HG02840 (cell line): ENCODE results near the gene KRTAP6-3.

Source experiments
- ATAC-seq: cut with Tn5 transposase; IDR thresholded peaks from one replicate; pipeline ENCODE4 v1.9.1; 2021; ENCODE audit warnings: mild to moderate bottlenecking, moderate library complexity, moderate number of reproducible peaks; ENCODE audit not compliant: unreplicated experiment, low FRiP score

KRTAP6-3 gene, protein sequence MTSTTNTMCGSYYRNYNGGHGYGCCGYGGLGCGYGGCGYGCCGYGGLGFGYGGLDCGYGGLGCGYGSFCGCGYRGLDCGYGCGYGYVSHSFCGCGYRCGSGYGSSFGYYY

DNA sequence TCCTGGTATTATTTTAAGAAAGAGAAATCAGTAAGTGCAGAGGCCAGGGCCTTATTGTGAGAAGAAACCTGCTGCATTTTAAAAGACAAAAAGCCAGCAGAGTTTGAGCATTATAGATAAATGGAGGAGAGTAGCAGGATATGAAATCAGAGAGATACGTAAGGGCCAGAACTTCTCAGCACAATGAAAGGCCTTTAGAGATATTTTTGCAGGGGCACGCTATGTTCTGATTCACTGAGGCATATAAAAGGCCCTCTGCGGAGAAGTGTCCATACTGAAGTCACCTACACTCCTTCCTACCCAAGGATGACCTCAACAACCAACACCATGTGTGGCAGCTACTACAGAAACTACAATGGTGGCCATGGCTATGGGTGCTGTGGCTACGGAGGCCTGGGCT lies at the start of gene KRTAP6-3:
Gene KRTAP6-3 (plus strand): TSS at position 301 of the 400 bp plus-strand sequence. CDS start 6 bp downstream, at position 307.
- no peak for ATAC-seq

DNA sequence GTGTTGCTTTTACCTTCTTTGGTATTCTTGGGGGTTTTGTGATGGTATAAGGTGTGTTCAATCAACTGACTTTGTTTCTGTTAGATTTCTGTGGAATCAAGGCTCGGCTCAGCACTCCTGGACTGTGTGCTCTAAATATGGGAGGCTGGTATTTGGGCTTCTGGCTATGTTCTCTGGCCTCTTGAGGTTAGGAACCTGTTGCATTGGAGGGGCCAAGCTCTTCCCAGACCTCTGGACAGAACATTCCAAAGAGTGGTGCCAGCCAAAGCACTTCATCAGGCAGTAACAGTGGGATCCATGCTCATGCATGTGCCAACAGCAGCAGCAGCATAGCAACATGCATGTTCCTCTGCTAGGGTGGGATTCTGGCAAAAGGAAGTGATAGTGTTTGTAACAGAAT lies 39.5 kb upstream of the KRTAP6-3 start:
- ATAC-seq, result no peak

DNA sequence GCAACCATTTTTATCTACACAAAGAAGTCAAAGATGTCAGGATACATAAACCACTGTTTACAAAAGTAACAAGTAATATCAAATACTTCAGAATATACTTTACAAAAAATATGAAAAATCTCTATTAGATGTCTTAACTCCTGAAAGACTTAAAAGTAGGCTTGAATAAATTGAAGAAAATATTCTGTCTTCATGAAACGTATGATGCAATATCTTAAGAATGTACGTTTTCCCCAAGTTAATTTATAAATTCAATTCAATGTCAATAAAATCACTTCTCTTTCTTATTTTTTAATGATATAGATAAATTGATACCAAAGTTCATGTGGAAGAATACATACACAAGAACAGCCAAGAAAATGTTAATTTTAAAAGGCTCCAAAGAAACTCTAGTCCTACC lies 37.1 kb upstream of the KRTAP6-3 start:
- ATAC-seq, result no peak

DNA sequence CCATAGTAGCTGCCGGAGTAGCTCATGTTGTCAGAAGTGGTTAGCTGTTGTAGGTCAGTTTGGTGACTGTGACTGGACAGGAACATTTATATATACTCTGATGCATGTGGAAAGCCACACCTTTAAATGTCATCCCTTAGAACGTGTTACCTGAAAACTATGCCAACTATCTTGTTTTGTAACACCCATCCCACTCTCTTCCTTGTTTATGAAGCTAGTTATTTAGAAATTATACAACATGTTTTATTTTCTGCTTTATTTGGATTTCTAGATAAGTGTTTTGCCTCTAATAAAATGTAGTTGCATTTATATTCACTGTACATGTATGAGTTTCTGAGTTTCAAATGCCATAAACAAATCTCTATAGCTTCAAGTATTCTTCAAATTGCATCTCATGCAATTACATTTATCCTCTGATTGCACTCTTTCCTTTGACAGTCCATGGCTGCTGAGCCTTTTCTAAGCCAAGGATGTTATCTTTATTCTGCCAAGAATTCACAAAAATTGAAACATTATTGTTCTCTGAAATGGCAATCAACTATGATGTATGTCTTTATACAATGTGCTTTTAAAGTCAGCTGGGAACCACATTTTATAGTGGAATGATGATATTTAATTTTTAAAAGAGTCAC lies 30.9 kb upstream of the KRTAP6-3 start, which contains the start of gene KRTAP19-7:
Gene KRTAP19-7 (minus strand): TSS at position 51 of the 632 bp plus-strand sequence. CDS start 25 bp downstream, at position 26.
- no peak for ATAC-seq

DNA sequence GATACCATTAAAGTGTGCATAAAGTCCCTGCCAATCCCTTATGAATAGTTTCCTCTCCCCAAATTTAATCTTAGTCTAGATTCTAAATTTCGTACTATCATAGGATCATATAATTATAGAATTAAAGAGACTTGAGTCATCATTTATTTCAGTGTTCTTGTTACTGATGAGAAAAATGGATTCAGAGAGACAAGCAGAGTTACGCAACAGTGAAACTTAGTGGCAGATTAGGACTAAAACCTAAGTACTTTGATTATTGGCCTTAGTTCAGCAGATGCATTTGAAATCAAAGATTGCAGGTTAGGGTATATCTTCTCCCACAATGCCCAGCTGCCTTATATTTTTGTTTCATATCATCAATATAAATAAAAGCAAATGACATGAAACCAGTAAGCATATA lies 30.3 kb upstream of the KRTAP6-3 start:
- no peak for ATAC-seq

DNA sequence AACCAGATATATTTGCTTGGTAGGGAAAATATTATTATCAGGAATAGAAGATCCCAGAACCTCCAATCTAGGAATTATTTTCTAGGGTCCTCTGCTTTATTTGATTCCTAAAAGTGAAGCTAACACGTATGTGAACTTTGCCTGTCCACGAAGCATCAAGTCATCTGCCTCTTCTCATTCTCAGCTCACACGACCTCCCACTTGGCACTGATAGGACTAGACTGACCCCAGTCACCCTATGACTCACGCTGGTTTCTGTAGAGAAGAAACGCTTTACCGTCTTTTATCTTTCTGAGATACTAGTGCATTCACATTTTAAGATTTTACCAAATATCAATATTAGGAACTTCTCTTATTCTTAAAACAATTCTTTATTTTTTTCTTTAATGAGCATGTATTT lies 29.2 kb upstream of the KRTAP6-3 start:
- no peak for ATAC-seq

DNA sequence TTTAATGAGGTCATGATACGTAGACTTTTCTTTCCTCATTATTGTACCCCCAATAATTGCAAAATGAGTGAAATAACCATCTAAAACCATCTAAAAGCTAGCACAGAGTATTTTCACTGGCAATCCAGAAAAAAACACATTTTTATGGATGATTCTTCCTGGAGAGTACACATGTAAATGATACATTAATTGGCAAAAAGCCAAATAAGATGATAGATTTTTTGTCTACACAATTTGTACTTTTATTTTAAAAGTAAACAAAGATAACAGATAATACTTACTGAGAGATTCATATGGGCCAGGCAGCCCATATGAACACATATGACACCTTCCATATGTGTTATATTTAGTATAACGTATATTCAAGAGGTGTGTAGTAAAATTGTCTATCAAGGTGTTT lies 28.6 kb upstream of the KRTAP6-3 start:
- ATAC-seq, result no peak

DNA sequence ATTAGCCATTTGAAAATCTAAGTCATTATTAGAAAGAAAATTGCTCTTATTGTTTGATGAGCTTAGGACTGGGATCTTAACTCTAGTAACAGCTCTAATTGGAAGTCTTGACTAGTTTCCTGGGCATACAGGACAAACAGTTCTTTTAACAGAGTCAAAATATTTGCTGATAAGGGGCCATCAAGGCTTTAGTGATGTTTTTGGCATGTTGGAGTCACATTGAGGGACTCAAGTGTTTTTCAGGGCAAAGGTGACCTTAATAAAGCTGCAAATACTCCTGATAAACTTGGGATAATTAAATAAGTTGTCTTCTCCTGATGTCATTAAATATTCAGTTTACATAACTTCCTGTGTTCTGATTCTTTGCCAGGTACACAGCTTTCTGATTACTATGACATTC lies 24.6 kb upstream of the KRTAP6-3 start:
- ATAC-seq, result no peak

DNA sequence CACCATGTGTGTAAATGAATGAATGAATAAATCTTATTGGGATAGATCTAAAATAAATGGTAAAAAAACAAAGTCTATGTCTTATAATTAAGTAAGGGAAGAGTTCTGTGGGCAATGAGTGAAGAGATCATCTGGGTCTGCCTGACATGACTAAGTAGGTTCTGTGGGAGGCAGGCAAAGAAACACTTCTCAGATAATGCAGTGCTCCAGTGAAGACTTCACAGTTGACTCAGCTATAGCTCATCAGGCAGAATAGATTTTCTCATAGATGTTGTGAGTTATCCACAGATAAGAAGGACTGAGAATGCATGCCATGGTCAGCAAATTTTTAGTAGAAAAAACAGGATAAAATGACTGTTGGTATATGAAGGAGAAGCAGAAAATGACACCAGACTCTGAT lies 14.5 kb upstream of the KRTAP6-3 start:
- ATAC-seq, result no peak

DNA sequence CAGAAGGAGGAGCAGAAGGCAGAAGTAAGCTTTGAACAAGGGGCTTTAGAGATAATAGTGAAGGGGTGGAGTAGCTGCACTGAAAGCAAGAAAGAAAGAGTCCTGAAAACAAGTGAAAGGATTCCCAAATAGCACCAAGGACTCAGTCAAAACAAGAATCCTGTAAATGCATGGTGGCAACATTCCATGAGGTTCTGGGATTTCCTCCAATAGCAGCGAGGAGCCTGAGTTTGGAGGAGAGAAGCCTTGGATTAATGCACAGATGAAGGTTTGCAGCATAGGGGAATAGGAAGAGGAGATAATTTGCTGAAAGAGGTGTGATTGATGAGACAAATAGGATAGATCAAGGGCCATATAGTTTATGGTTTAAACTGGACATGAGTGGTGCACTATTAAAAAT lies 12.9 kb upstream of the KRTAP6-3 start:
- ATAC-seq, result no peak

DNA sequence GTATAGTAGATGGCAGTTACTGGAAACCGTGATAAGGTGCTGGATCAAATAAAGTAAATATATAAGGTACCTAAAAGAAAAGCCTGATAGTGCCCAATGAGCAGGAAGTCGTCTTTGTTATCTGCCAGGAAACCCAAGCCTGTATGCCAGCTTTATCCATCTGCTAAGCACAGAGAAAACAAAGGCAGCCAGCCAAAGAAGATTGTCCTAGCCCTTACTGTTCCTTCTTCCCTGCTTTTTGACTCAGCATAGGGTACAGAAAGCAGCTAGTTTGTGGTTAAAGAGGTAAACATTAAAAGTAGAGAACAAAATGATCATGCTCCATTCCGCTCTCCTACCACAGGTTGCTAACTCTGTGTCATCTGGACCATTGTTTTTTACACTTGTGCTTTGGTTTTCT lies 12.1 kb upstream of the KRTAP6-3 start:
- no peak for ATAC-seq

DNA sequence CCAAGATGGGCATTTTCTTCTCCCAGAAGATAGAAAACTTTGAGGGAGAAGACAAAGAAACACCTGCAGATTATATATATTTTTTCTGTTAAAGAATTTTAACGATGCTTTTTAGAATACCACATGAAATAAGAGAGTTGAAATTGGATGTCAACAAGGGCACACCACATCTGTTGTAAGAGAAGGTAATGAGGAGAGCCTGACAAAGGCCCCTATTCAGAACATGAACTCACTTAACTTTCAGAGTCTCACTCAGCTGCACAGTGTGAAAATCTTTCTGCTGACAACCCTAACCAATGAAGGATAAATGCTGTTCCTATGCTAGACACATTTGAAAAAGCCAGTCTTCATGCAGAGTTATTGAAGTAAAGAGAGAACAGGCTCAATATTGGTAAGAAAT lies 9.4 kb upstream of the KRTAP6-3 start:
- ATAC-seq, result no peak

DNA sequence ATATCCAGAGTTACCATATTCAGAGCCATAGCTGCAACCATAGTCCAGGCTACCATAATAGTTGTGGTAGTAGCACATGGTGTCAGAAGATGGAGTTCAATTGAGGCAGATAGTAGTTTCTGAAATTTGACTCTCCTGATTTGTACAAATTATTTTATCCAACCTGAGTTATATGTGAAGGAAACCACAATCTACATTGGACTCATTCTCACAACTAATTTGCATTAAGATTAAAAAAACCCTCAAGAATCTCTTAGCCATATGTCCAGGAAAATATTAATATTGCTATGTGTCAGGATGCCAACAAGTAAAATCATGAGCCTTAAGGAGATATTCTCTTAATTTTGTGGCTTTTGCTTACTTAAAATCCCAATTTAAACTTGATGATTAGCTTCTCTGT lies 1.9 kb upstream of the KRTAP6-3 start, which contains the start of gene KRTAP22-2:
Gene KRTAP22-2 (minus strand): TSS at position 101 of the 400 bp plus-strand sequence.
- ATAC-seq, result no peak

DNA sequence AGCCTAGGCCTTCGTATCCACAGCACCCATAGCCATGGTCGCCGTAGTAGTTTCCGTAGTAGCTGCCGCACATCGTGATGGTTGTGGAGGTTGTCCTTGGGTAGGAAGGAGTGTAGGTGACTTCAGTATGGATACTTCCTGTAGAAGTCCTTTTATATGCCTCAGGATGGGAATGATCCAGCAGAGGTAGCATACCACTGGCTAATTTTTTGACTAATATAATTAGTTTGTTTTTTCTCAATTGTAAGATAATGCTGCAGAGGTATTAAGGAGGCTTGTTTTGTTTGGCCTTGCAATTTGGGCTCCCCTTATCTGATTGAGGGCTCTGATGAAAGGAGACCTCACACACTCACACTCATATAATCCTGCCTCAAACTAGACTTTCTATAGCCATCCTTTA lies 6.6 kb downstream of the KRTAP6-3 start, which contains the start of gene KRTAP6-2:
Gene KRTAP6-2 (minus strand): TSS at position 101 of the 400 bp plus-strand sequence. CDS start 28 bp downstream, at position 73.
- ATAC-seq, result no peak

DNA sequence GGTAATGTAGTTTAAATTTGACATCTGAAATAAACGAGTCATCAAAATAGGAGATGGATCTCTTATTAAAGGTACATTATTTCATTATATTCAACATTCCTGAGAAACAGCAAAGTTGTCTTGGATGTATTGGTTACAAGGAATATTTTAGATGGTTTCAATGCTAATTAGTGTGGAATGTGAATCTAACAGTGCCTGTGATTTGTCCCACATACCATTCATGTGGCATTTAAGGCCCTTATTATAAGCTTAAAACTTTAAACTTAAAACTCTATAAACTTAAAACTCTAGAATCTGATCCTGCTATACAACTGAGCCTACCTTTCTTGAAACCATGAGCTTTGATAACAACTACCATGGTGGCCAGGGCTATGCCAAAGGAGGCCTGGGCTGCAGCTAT lies 8.5 kb downstream of the KRTAP6-3 start, which contains the start of gene KRTAP22-1:
Gene KRTAP22-1 (plus strand): TSS at position 301 of the 400 bp plus-strand sequence.
- no peak for ATAC-seq

DNA sequence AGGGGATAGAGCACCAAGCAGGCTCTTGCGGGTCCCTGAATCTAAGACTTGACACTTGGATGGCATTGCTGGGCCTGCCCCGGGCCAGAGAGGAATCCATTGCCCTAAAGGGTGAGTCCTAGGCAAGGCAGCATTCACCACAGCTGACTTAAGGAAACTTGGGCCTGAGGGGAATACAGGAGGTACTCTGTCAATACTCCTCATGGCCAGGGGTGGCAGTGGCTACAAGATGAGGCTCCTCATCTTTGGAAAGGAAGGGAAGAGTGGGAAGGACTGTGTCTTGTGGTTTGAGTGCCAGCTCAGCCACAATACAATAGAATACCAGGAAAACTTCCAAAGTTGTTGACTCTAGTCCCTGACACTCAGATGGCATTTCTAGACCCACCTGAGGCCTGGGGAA lies 13.7 kb downstream of the KRTAP6-3 start:
- no peak for ATAC-seq

DNA sequence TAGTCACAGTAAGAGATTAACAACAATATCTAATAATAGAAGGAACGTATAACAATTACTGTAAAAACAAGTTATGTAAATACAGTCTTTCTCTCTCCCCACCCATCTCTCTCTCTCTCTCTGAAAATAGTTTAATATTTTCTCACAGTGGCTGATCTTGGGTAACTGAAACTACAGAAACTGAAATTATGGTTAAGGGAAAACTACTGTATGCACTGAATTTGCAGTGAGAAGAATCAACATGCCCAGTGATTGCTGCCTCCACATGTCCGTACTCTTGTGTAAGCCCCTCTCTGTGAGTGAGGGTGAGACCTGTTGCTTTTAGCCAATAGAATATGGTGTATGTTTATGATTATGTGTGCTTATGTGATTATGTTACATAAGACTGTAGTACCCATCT lies 19.9 kb downstream of the KRTAP6-3 start:
- no peak for ATAC-seq

DNA sequence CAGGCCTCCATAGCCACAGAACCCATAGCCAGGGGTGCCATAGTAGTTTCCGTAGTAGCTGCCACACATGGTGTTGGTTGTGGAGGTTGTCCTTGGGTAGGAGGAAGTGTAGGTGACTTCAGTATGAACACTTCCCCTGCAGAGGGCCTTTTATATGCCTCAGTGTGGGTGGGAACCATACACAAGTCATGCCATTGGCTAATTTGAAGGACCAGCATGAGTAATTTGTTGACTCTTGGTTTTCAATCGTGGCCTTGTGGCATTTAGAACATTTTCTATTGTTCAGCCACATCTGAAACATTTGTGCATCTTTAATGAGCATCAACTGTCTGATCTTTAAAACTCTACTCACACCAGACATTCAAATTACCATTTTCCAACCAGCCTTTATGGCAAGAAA lies 21.6 kb downstream of the KRTAP6-3 start, which contains the start of gene KRTAP6-1:
Gene KRTAP6-1 (minus strand): TSS at position 95 of the 400 bp plus-strand sequence. CDS start 26 bp downstream, at position 69.
- ATAC-seq, result no peak

DNA sequence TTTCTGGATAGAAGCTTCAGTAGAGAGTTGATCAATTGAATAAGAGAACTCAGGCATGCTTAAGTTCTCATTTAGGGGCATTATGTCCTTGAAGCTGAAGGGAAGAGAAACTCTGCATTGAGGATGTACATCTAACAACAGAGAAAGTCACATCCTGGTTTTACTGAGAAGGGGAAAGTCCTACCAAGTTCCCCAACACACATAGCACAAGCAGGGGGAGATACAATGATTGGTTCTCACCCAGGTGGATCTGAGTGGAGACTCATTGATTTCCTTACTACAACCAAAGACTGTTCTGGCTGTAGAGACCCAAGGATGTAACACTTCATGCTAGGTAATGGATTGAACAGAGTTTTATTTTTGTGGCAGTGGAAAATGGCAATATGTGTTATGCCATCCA lies 23.0 kb downstream of the KRTAP6-3 start:
- no peak for ATAC-seq

DNA sequence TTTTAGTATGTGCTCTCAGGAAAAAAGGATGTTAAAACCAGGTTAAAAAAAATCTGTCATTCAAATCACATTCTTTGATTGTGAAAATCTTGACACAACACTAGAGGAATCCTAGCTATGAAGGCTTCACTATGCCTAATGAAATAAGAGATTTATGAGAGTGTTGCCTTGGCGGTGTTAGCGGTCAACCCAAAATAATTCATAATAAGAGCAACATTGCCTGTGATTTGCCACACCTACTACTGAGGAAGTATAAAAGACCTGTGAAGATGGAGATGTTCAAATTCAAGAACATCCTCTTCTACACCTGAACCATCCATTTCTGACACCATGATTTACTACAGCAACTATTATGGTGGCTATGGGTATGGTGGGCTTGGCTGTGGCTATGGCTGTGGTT lies 23.9 kb downstream of the KRTAP6-3 start, which contains the start of gene KRTAP20-1:
Gene KRTAP20-1 (plus strand): TSS at position 301 of the 400 bp plus-strand sequence. CDS start 30 bp downstream, at position 331.
- no peak for ATAC-seq

DNA sequence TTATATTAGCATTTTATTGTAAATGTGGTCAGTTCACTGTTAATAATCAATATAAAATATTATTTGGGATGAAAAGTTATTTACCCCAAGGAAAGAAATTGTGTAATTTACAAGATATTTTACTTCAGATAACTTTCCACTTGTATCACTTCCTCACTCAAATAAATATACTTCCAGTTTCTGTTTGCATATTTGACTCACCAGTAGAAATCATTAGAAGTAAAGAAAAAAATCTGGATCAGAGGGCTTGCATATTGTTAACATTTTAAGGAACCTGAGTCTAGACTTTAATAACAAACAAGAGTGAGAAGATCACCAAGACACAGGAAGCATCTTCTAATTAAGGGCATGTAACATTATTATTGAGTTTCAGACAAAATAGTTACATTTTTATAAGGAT lies 27.8 kb downstream of the KRTAP6-3 start:
- ATAC-seq, result no peak

DNA sequence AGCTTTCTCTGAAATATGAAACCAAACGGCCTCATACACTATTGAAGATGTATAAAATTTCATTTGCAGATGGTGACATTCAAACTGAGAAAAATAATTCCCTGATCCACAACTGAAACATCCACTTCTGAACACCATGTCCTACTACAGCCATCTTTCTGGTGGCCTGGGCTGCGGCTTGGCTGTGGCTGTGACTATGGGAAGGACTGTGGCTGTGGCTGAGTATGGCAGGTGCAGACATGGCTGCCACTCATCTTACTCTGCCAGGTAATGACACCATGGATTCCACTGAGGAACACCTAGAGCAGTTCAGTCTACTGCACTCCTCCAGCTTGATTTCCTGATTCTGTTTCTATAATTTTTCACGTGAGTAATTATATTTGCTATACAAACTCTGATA lies 28.3 kb downstream of the KRTAP6-3 start, which contains the start of gene KRTAP20-4:
Gene KRTAP20-4 (plus strand): TSS at position 106 of the 400 bp plus-strand sequence.
- ATAC-seq, result no peak
